ENCODE results near the gene ZNF180.

GRCh38 chr19:44515031-44515430 is 14.7 kb upstream of the ZNF180 start:
- TF ChIP-seq CTCF (conservative IDR thresholded peaks at IDR 0.05) = no peak
- no peak for TF ChIP-seq ZFX (IDR thresholded peaks at IDR 0.05)

Data from C4-2B (cell line).